GM12878 (cell line): ENCODE results near the gene EIF5. TPM values are rescaled to one million over a fixed set of nuclear protein-coding genes. Genes with fewer than 3 reads are reported as not detected.

Source experiments
- BRCA1 ChIP-seq: IDR thresholded peaks from 2 replicates; pipeline ENCODE4 v1.6.1; 2011; ENCODE audit warnings: low read depth, low read length, improper control_type of control experiment
- CBX3 ChIP-seq: fragments of 200-600 bp; sonication (generic); IDR thresholded peaks from 2 replicates; pipeline ENCODE4 v1.6.1; 2016; ENCODE audit warnings: low read depth, borderline replicate concordance
- CREB1 ChIP-seq: IDR thresholded peaks from 2 replicates; pipeline ENCODE4 v1.6.1; 2012; ENCODE audit warnings: low read depth, mild to moderate bottlenecking, inconsistent platforms
- CTCF ChIP-seq, 3 experiments: IDR thresholded peaks in 2 of 3; conservative IDR thresholded peaks in 1 of 3; 2 replicates each; pipeline ENCODE4 v1.5.1; 2011; ENCODE audit warnings: low read depth in 3 of 3, low read length in 3 of 3, mild to moderate bottlenecking in 3 of 3, control low read depth in 2 of 3, moderate library complexity in 2 of 3, inconsistent platforms in 1 of 3, mixed read lengths in 1 of 3; ENCODE audit not compliant: control insufficient read depth in 2 of 3, insufficient read depth in 1 of 3; ENCODE audit errors: extremely low read depth in 1 of 3
- FOS ChIP-seq: IDR thresholded peaks from 3 replicates; pipeline ENCODE4 v1.6.1; 2011; ENCODE audit warnings: borderline replicate concordance; ENCODE audit not compliant: insufficient read length; ENCODE audit errors: extremely low read depth
- FOXK2 ChIP-seq: fragments of 450-650 bp; IDR thresholded peaks from 2 replicates; pipeline ENCODE4 v1.6.1; 2017; ENCODE audit warnings: mild to moderate bottlenecking, moderate library complexity
- HCFC1 ChIP-seq: fragments of 150-350 bp; IDR thresholded peaks from 2 replicates; pipeline ENCODE4 v1.6.1; 2014; ENCODE audit warnings: low read length
- HDGF ChIP-seq: fragments of 450-650 bp; IDR thresholded peaks from 2 replicates; pipeline ENCODE4 v1.6.1; 2016; ENCODE audit warnings: antibody characterized with exemption
- IKZF1 ChIP-seq: fragments of 450-650 bp; conservative IDR thresholded peaks from 2 replicates; pipeline ENCODE4 v1.6.1; 2017; ENCODE audit warnings: antibody characterized with exemption, mild to moderate bottlenecking
- IKZF2 ChIP-seq, 2 experiments: fragments of 450-650 bp; IDR thresholded peaks; 2 replicates each; pipeline ENCODE4 v1.6.1; 2017; ENCODE audit warnings: mild to moderate bottlenecking in 2 of 2, moderate library complexity in 2 of 2
- JUND ChIP-seq: IDR thresholded peaks from 2 replicates; pipeline ENCODE4 v1.6.1; 2012; ENCODE audit warnings: low read depth, mild to moderate bottlenecking, low read length, improper control_type of control experiment, moderate library complexity
- KAT2A ChIP-seq: conservative IDR thresholded peaks from 2 replicates; pipeline ENCODE4 v1.6.1; 2011; ENCODE audit warnings: low read depth, low read length; ENCODE audit not compliant: control insufficient read depth
- MLLT1 ChIP-seq: fragments of 450-650 bp; IDR thresholded peaks from 2 replicates; pipeline ENCODE4 v1.6.1; 2016; ENCODE audit warnings: mild to moderate bottlenecking
- MTA2 ChIP-seq: fragments of 450-650 bp; IDR thresholded peaks from 2 replicates; pipeline ENCODE4 v1.6.1; 2016; ENCODE audit warnings: low read depth, mild to moderate bottlenecking, moderate library complexity
- NFYB ChIP-seq: IDR thresholded peaks from 2 replicates; pipeline ENCODE4 v1.6.1; 2011; ENCODE audit warnings: low read depth, mild to moderate bottlenecking, low read length, improper control_type of control experiment, moderate library complexity; ENCODE audit not compliant: insufficient read depth
- POLR2AphosphoS5 ChIP-seq: IDR thresholded peaks from 2 replicates; pipeline ENCODE4 v1.6.1; 2011; ENCODE audit warnings: mild to moderate bottlenecking, low read length, inconsistent platforms
- RAD21 ChIP-seq: IDR thresholded peaks from 2 replicates; pipeline ENCODE4 v1.6.1; 2011; ENCODE audit warnings: mild to moderate bottlenecking, low read depth, low read length, moderate library complexity; ENCODE audit not compliant: insufficient read depth
- REST ChIP-seq: IDR thresholded peaks from 2 replicates; pipeline ENCODE4 v1.6.1; 2012; ENCODE audit warnings: mild to moderate bottlenecking, low read depth, low read length
- SMC3 ChIP-seq: IDR thresholded peaks from 2 replicates; pipeline ENCODE4 v1.6.1; 2011; ENCODE audit warnings: low read length, improper control_type of control experiment, borderline replicate concordance
- SPI1 ChIP-seq: IDR thresholded peaks from 2 replicates; pipeline ENCODE4 v1.6.1; 2011; ENCODE audit warnings: low read depth, mild to moderate bottlenecking, low read length, moderate library complexity, borderline replicate concordance; ENCODE audit not compliant: insufficient read depth
- SUPT20H ChIP-seq: IDR thresholded peaks from 2 replicates; pipeline ENCODE4 v1.6.1; 2011; ENCODE audit warnings: low read depth, mild to moderate bottlenecking, low read length, moderate library complexity, borderline replicate concordance; ENCODE audit not compliant: control insufficient read depth
- USF1 ChIP-seq: IDR thresholded peaks from 2 replicates; pipeline ENCODE4 v1.6.1; 2011; ENCODE audit warnings: borderline replicate concordance, low read depth, mild to moderate bottlenecking, moderate library complexity, mixed read lengths, low read length; ENCODE audit not compliant: insufficient read depth; ENCODE audit errors: extremely low read length
- WRNIP1 ChIP-seq: IDR thresholded peaks from 2 replicates; pipeline ENCODE4 v1.6.1; 2011; ENCODE audit warnings: low read depth, low read length, improper control_type of control experiment, borderline replicate concordance
- ZBED1 ChIP-seq: IDR thresholded peaks from 2 replicates; pipeline ENCODE4 v1.6.1; 2016; ENCODE audit warnings: borderline replicate concordance
- ZNF622 ChIP-seq: fragments of 450-650 bp; IDR thresholded peaks from 2 replicates; pipeline ENCODE4 v1.6.1; 2017; ENCODE audit warnings: mild to moderate bottlenecking, inconsistent platforms
- polyA plus RNA-seq, 11 experiments: library from polyadenylated mRNA; depleted of rRNA in 4 of 11; unstranded in 6 of 11; stranded (reverse) in 5 of 11; fragments of >200 nt; fragmentation: Nextera tagmentation in 4 of 11; fragmentation: Illumina TruSeq in 1 of 11; extraction: Ambion mirVana in 4 of 11; extraction: Trizol in 1 of 11; gene quantifications; 1 replicate in 1 of 11; 2 replicates in 10 of 11; pipeline versions ENCODE4 v1.2.1 to v1.2.3, GENCODE V29; 2011 to 2016; ENCODE audit warnings: inconsistent platforms in 2 of 11, missing spikeins in 2 of 11, low read depth in 1 of 11
- total RNA-seq, 4 experiments: library from RNA; depleted of rRNA in 3 of 4; stranded (reverse); fragments of >200 nt in 3 of 4; fragmentation: Illumina TruSeq in 1 of 4; extraction: Trizol in 1 of 4; gene quantifications; 2 replicates each; pipeline versions ENCODE4 v1.2.1 to v1.2.3, GENCODE V29; 2013 to 2021

EIF5 gene
- total and polyA plus RNA-seq, 10 of the 15 experiments (the other 5 are each of a cell fraction or from before 2014, with no cell fraction given), result 51.2 to 360 (median 115) TPM

DNA sequence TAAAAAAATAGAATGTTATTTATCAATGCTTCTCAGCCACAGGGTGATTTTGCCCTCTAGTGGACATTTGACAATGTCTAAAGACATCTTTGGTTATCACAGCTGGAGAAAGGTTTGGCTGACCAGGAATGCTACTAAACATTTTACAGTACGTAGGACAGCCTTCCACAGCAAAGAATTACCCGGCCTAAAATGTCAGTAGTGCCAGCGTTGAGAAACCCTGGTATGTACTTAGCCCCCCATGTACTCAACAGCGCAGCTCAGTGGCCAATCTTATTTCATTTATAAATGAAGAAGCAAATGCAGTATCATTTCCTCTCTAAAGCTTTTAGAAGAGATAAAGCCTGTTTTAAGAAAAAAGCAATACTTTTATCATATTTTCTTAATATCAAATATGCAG, 57.0 kb downstream of the EIF5 start (continued):
- TF ChIP-seq REST (no peak), RAD21 (peak; percentile 29; the same call in 1 of the 2 replicates), KAT2A (no peak), WRNIP1 (no peak), SMC3 (peak; percentile 23; the same call in 1 of the 2 replicates), SPI1 (peak; percentile 21; the same call in 1 of the 2 replicates), BRCA1 (no peak), IKZF2 (IDR thresholded peaks at IDR 0.05) (no peak), USF1 (no peak), JUND (no peak), MLLT1 (no peak), NFYB (no peak), MTA2 (no peak), HDGF (no peak), CBX3 (no peak), FOS (no peak), SUPT20H (no peak), HCFC1 (no peak), CREB1 (no peak), ZBED1 (no peak), IKZF1 (no peak), FOXK2 (no peak), POLR2AphosphoS5 (no peak), CTCF (IDR thresholded peaks at IDR 0.05 in 2 of 3, conservative IDR thresholded peaks at IDR 0.05 in 1 of 3; ENCODE audit: control insufficient read depth in 2 of 3, extremely low read depth in 1 of 3, insufficient read depth in 1 of 3, low read depth in 3 of 3, low read length in 3 of 3) (peak; percentile 58 to 78 (median 67)), ZNF622 (no peak)
